ENCODE results near the gene FOXS1. TPM values are rescaled to one million over a fixed set of nuclear protein-coding genes. Genes with fewer than 3 reads are reported as not detected.

The FOXS1 gene
- total RNA-seq, 2 donors from 2014 or later, result not detected

GRCh38 chr20:31840906-31841816, 4.2 kb downstream of the FOXS1 start:
- Mint-ChIP-seq H3K27me3 (no peaks in the 10 kb centered on the region), H3K4me1 (ENCODE audit: low read depth in 2 of 2) (peaks cover 3% of the 10 kb centered on the region in 2 donors), H3K27ac (no peak overlapping the region), H3K36me3 (no peaks in the 10 kb centered on the region), H3K9me3 (no peaks in the 10 kb centered on the region), H3K4me3 (no peak overlapping the region)
- no peak for DNase-seq (ENCODE audit: low spot score)
- ATAC-seq, result no peak

- Mint-ChIP-seq H3K36me3 (no peaks in the 10 kb centered on the region), H3K9me3 (no peaks in the 10 kb centered on the region), H3K27ac (no peak overlapping the region), H3K4me3 (no peak overlapping the region), H3K4me1 (ENCODE audit: low read depth in 2 of 2) (peaks cover 10 to 12% of the 10 kb centered on the region in 2 donors), H3K27me3 (no peaks in the 10 kb centered on the region)
- no peak for ATAC-seq
- no peak for DNase-seq (ENCODE audit: low spot score)
These were observed 5.5 kb downstream of the FOXS1 start for GRCh38 chr20:31839782-31840487.

- Mint-ChIP-seq H3K36me3 (no peaks in the 10 kb centered on the region), H3K4me1 (ENCODE audit: low read depth in 2 of 2) (peaks cover 14 to 15% of the 10 kb centered on the region in 2 donors), H3K27ac (no peak overlapping the region), H3K4me3 (no peak overlapping the region), H3K27me3 (no peaks in the 10 kb centered on the region), H3K9me3 (no peaks in the 10 kb centered on the region)
- DNase-seq (ENCODE audit: low spot score) (no peak), ATAC-seq (no peak)
These were observed 6.6 kb downstream of the FOXS1 start for GRCh38 chr20:31838646-31839292.

GRCh38 chr20:31837896-31838397, 7.5 kb downstream of the FOXS1 start:
- Mint-ChIP-seq H3K9me3 (no peaks in the 10 kb centered on the region), H3K36me3 (no peaks in the 10 kb centered on the region), H3K27me3 (no peaks in the 10 kb centered on the region), H3K27ac (no peak overlapping the region), H3K4me1 (ENCODE audit: low read depth in 2 of 2) (peaks cover 15 to 18% of the 10 kb centered on the region in 2 donors), H3K4me3 (no peak overlapping the region)
- ATAC-seq (no peak), DNase-seq (ENCODE audit: low spot score) (no peak)

- peaks cover 15 to 18% of the 10 kb centered on the region in 2 donors for H3K4me1 Mint-ChIP-seq (ENCODE audit: low read depth in 2 of 2)
- H3K36me3 Mint-ChIP-seq, result no peaks in the 10 kb centered on the region
- H3K27me3 Mint-ChIP-seq, result no peaks in the 10 kb centered on the region
- no peaks in the 10 kb centered on the region for H3K9me3 Mint-ChIP-seq
- H3K4me3 Mint-ChIP-seq, result no peak overlapping the region
- no peak for ATAC-seq
- H3K27ac Mint-ChIP-seq, result no peak overlapping the region
- no peak for DNase-seq (ENCODE audit: low spot score)
These were observed 8.4 kb downstream of the FOXS1 start for GRCh38 chr20:31836853-31837608.

- DNase-seq (ENCODE audit: low spot score), result peak; percentile 86
- peak; percentile 91 to 92 for ATAC-seq
- Mint-ChIP-seq H3K27ac (peak overlapping the region in 1 of 2 donors; percentile 33), H3K9me3 (no peaks in the 10 kb centered on the region), H3K4me3 (peak overlapping the region; percentile 61), H3K27me3 (no peaks in the 10 kb centered on the region), H3K4me1 (ENCODE audit: low read depth in 2 of 2) (peaks cover 15 to 18% of the 10 kb centered on the region in 2 donors), H3K36me3 (no peaks in the 10 kb centered on the region)
These were observed 9.2 kb downstream of the FOXS1 start for GRCh38 chr20:31835977-31836852.

GRCh38 chr20:31835554-31835953, 9.8 kb downstream of the FOXS1 start:
- H3K4me1 Mint-ChIP-seq (ENCODE audit: low read depth in 2 of 2), result peaks cover 15 to 18% of the 10 kb centered on the region in 2 donors
- no peak for DNase-seq (ENCODE audit: low spot score)
- H3K36me3 Mint-ChIP-seq, result no peaks in the 10 kb centered on the region
- no peak overlapping the region for H3K27ac Mint-ChIP-seq
- peak in 1 of 2 donors; percentile 12 for ATAC-seq
- H3K9me3 Mint-ChIP-seq, result no peaks in the 10 kb centered on the region
- H3K27me3 Mint-ChIP-seq, result no peaks in the 10 kb centered on the region
- peak overlapping the region; percentile 61 for H3K4me3 Mint-ChIP-seq

- DNase-seq (ENCODE audit: low spot score) (no peak), ATAC-seq (no peak)
- Mint-ChIP-seq H3K4me1 (ENCODE audit: low read depth in 2 of 2) (peaks cover 15 to 18% of the 10 kb centered on the region in 2 donors), H3K27me3 (no peaks in the 10 kb centered on the region), H3K4me3 (no peak overlapping the region), H3K36me3 (no peaks in the 10 kb centered on the region), H3K27ac (no peak overlapping the region), H3K9me3 (no peaks in the 10 kb centered on the region)
These were observed 11.4 kb downstream of the FOXS1 start for GRCh38 chr20:31833931-31834521.

GRCh38 chr20:31833130-31833930, 12.1 kb downstream of the FOXS1 start:
- Mint-ChIP-seq H3K36me3 (no peaks in the 10 kb centered on the region), H3K4me1 (ENCODE audit: low read depth in 2 of 2) (peaks cover 15 to 18% of the 10 kb centered on the region in 2 donors), H3K27ac (no peak overlapping the region), H3K4me3 (no peak overlapping the region), H3K9me3 (no peaks in the 10 kb centered on the region), H3K27me3 (no peaks in the 10 kb centered on the region)
- no peak for ATAC-seq
- peak; percentile 76 for DNase-seq (ENCODE audit: low spot score)

- Mint-ChIP-seq H3K4me3 (no peak overlapping the region), H3K27ac (no peak overlapping the region), H3K4me1 (ENCODE audit: low read depth in 2 of 2) (peaks cover 15 to 18% of the 10 kb centered on the region in 2 donors), H3K9me3 (no peaks in the 10 kb centered on the region), H3K36me3 (no peaks in the 10 kb centered on the region), H3K27me3 (no peaks in the 10 kb centered on the region)
- ATAC-seq, result no peak
- DNase-seq (ENCODE audit: low spot score), result no peak
These were observed 13.6 kb downstream of the FOXS1 start for GRCh38 chr20:31831771-31832306.

- H3K4me1 Mint-ChIP-seq (ENCODE audit: low read depth in 2 of 2), result peaks cover 12 to 15% of the 10 kb centered on the region in 2 donors
- no peak for DNase-seq (ENCODE audit: low spot score)
- H3K27me3 Mint-ChIP-seq, result no peaks in the 10 kb centered on the region
- H3K4me3 Mint-ChIP-seq, result no peak overlapping the region
- no peak overlapping the region for H3K27ac Mint-ChIP-seq
- no peak for ATAC-seq
- H3K36me3 Mint-ChIP-seq, result no peaks in the 10 kb centered on the region
- H3K9me3 Mint-ChIP-seq, result no peaks in the 10 kb centered on the region
These were observed 14.2 kb downstream of the FOXS1 start for GRCh38 chr20:31831211-31831610.
